Measurements from ENCODE around the gene PPP3CB.

PPP3CB gene

DNA sequence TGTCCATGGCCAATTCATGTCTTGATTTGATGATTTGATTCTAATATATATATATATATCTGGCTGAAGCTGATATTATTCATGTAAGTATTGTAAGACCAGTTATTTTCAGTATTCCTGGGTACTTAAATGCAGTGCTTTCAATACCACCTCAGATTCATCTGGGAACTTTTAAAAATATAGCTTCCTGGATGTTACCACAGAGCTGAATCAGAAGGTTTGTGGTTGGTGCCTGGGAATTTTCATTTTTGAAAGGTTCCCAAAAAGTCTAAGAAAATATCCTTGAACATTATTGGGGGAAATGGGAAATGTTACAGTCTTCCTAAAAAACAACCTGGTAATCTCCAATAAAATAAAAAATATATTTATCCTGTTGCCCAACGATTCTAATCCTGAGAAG, 10.7 kb upstream of the PPP3CB start:
- TF ChIP-seq LEF1 (IDR thresholded peaks at IDR 0.05; ENCODE audit: borderline replicate concordance) (no peak), HDGF (IDR thresholded peaks at IDR 0.05; ENCODE audit: borderline replicate concordance) (no peak), L3MBTL2 (conservative IDR thresholded peaks at IDR 0.05) (no peak), ELF4 (IDR thresholded peaks at IDR 0.05) (no peak)
- TF ChIP-seq, protein P1, sequence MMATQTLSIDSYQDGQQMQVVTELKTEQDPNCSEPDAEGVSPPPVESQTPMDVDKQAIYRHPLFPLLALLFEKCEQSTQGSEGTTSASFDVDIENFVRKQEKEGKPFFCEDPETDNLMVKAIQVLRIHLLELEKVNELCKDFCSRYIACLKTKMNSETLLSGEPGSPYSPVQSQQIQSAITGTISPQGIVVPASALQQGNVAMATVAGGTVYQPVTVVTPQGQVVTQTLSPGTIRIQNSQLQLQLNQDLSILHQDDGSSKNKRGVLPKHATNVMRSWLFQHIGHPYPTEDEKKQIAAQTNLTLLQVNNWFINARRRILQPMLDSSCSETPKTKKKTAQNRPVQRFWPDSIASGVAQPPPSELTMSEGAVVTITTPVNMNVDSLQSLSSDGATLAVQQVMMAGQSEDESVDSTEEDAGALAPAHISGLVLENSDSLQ (IDR thresholded peaks at IDR 0.05), result no peak
- DNase-seq (ENCODE audit: extremely low spot score), result no peak
- CTCF ChIA-PET, result no interaction called here
- POLR2A ChIA-PET, result interaction anchor here (1.1 kb wide), 1 partner anchor 10 kb away, joined by 9 read pairs; the partner anchor contains the start of gene PPP3CB

DNA sequence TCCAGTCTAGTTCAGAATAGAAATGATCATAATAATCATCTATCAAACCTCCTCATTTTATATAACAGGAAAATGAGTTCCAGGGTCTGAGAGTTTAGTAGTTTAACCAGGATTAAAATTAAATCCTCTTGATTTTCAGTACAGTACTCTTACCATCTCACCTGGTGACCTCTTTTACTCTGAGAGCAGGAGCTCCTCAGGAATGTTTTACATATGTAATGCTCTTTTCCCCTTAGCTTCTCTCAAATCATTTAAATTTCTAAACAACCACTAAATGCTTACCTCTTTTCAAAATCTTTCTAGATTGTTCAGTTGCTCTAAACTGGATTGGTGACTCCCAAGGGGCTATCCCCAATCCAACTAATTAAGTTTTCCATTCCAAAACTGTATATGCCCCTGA, 10.2 kb upstream of the PPP3CB start:
- POLR2A ChIA-PET, result interaction anchor here (1.1 kb wide), 1 partner anchor 10 kb away, joined by 9 read pairs; the partner anchor contains the start of gene PPP3CB

DNA sequence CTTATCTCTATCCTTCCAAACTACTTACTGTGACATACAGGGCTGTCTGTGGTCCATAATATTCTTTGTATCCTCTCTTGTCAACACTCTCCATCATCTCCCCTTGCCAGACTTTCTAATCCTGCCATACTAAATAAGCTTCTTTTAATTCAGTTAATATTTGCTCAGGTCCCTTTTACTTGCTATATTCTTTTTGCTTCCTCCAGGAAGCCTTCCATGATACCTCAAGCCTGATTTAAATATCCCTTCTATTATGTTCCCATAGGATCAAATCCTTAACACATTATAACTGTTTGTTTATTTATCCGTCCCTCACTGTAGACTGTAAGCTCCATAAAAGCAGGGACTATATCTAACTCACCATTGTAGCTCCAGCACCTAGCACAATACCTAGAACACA, 7.2 kb upstream of the PPP3CB start:
- ChIA-PET CTCF (no interaction called here), POLR2A (no interaction called here)
- TF ChIP-seq BHLHE40 (IDR thresholded peaks at IDR 0.05; ENCODE audit: borderline replicate concordance) (no peak), TARDBP (IDR thresholded peaks at IDR 0.05) (no peak)
- no peak for DNase-seq (ENCODE audit: extremely low spot score)

More for the DNA sequence above, 10.2 kb upstream of the PPP3CB start:
- CTCF ChIA-PET, result no interaction called here
- TF ChIP-seq L3MBTL2 (conservative IDR thresholded peaks at IDR 0.05), result no peak
- TF ChIP-seq, protein P1 (IDR thresholded peaks at IDR 0.05), result no peak
- no peak for TF ChIP-seq CTBP1 (IDR thresholded peaks at IDR 0.05; ENCODE audit: borderline replicate concordance)
- no peak for TF ChIP-seq BHLHE40 (IDR thresholded peaks at IDR 0.05; ENCODE audit: borderline replicate concordance)
- TF ChIP-seq ZNF384 (IDR thresholded peaks at IDR 0.05), result no peak
- TF ChIP-seq HDGF (IDR thresholded peaks at IDR 0.05; ENCODE audit: borderline replicate concordance), result no peak
- no peak for TF ChIP-seq FOXK2 (IDR thresholded peaks at IDR 0.05)
- TF ChIP-seq SP1 (IDR thresholded peaks at IDR 0.05), result no peak
- no peak for TF ChIP-seq LEF1 (IDR thresholded peaks at IDR 0.05; ENCODE audit: borderline replicate concordance)
- no peak for TF ChIP-seq SUZ12 (IDR thresholded peaks at IDR 0.05)
- no peak for TF ChIP-seq FOXA1 (IDR thresholded peaks at IDR 0.05)
- TF ChIP-seq NFRKB (IDR thresholded peaks at IDR 0.05), result no peak
- TF ChIP-seq ELF4 (IDR thresholded peaks at IDR 0.05), result no peak
- no peak for TF ChIP-seq TARDBP (IDR thresholded peaks at IDR 0.05)
- no peak for DNase-seq (ENCODE audit: extremely low spot score)

DNA sequence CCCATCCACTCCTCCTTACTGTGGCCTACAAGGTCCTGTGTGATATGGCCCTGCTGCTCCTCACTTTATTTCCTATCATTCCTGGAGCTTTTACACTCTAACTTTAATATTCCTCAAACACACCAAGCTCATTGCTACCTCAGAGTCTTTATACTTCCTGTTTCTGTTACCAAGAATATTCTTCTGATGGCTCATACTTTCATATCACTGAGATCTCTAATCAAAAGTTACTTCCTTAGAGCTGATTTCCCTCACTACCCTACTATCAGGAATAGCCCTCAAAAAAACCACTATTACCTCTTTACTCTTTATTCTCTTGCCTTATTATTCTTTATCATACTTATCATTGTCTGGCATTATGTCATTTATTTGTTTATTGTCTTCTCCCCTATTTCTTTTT, 5.8 kb upstream of the PPP3CB start:
- no peak for DNase-seq (ENCODE audit: extremely low spot score)
- ChIA-PET POLR2A (no interaction called here), CTCF (no interaction called here)
- TF ChIP-seq ELF4 (IDR thresholded peaks at IDR 0.05), result no peak
- no peak for TF ChIP-seq BHLHE40 (IDR thresholded peaks at IDR 0.05; ENCODE audit: borderline replicate concordance)
- no peak for TF ChIP-seq L3MBTL2 (conservative IDR thresholded peaks at IDR 0.05)
- no peak for TF ChIP-seq SP1 (IDR thresholded peaks at IDR 0.05)
- TF ChIP-seq NFRKB (IDR thresholded peaks at IDR 0.05), result no peak
- TF ChIP-seq, protein P1 (IDR thresholded peaks at IDR 0.05), result no peak
- TF ChIP-seq FOXA1 (IDR thresholded peaks at IDR 0.05), result no peak

- ChIA-PET POLR2A (no interaction called here), CTCF (no interaction called here)
- no peak for DNase-seq (ENCODE audit: extremely low spot score)
- no peak for TF ChIP-seq SP1 (IDR thresholded peaks at IDR 0.05)
- no peak for TF ChIP-seq FOXA1 (IDR thresholded peaks at IDR 0.05)
- no peak for TF ChIP-seq NFRKB (IDR thresholded peaks at IDR 0.05)
- TF ChIP-seq LEF1 (IDR thresholded peaks at IDR 0.05; ENCODE audit: borderline replicate concordance), result no peak
- no peak for TF ChIP-seq HDGF (IDR thresholded peaks at IDR 0.05; ENCODE audit: borderline replicate concordance)
- TF ChIP-seq TARDBP (IDR thresholded peaks at IDR 0.05), result no peak
- no peak for TF ChIP-seq ARNT (IDR thresholded peaks at IDR 0.05)
- no peak for TF ChIP-seq FOXK2 (IDR thresholded peaks at IDR 0.05)
- TF ChIP-seq BHLHE40 (IDR thresholded peaks at IDR 0.05; ENCODE audit: borderline replicate concordance), result no peak
- no peak for TF ChIP-seq SUZ12 (IDR thresholded peaks at IDR 0.05)
- no peak for TF ChIP-seq FOXM1 (IDR thresholded peaks at IDR 0.05; ENCODE audit: borderline replicate concordance)
Observed at GRCh38 chr10:73497623-73498022, 1.8 kb upstream of the PPP3CB start.

- TF ChIP-seq L3MBTL2 (conservative IDR thresholded peaks at IDR 0.05), result 0 out of 2 replicates have a peak, but pooled peaks have one; percentile 31
- no peak for TF ChIP-seq LEF1 (IDR thresholded peaks at IDR 0.05; ENCODE audit: borderline replicate concordance)
- no peak for TF ChIP-seq SP1 (IDR thresholded peaks at IDR 0.05)
- POLR2A ChIA-PET, result interaction anchor here (0.7 to 2.2 kb wide), 9 partner anchors 10 to 291 kb away, joined by 3 to 9 read pairs (median 4); partner anchors contain the start of genes ANXA7, DNAJC9 and MRPS16
- CTCF ChIA-PET, result interaction anchor here (0.7 kb wide), 1 partner anchor 232 kb away, joined by 3 read pairs; no protein-coding TSS in a partner anchor
- peak; percentile 77 for DNase-seq (ENCODE audit: extremely low spot score)
Observed at GRCh38 chr10:73495226-73495883, 469 bp downstream of the PPP3CB start.

DNA sequence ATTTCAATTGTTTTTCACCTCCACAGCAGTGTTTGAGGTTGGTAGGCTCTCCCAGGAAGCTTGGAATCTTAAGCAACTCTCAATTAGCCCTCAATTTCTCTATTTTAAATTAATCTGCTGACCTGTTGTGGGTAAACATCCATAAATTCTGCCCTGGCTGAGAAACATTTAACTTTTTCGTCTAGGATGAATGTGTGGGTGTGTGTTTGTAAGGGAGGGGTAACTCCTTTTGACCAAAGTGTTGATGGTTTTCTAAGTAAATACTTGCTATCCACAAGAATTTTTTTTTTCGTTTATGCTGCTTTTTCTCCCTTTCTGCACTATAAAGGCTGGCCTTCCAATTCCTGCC, 973 bp downstream of the PPP3CB start:
- ChIA-PET CTCF (interaction anchor here (0.6 to 0.7 kb wide), 2 partner anchors 27 to 231 kb away, joined by 3 read pairs; no protein-coding TSS in a partner anchor), POLR2A (interaction anchor here (1.8 to 2.2 kb wide), 3 partner anchors 81 to 242 kb away, joined by 4 to 9 read pairs (median 8); partner anchors contain the start of genes ANXA7 and MRPS16)
- no peak for DNase-seq (ENCODE audit: extremely low spot score)
- TF ChIP-seq CTBP1 (IDR thresholded peaks at IDR 0.05; ENCODE audit: borderline replicate concordance) (no peak), TARDBP (IDR thresholded peaks at IDR 0.05) (no peak), HDGF (IDR thresholded peaks at IDR 0.05; ENCODE audit: borderline replicate concordance) (no peak), ELF4 (IDR thresholded peaks at IDR 0.05) (no peak), SP1 (IDR thresholded peaks at IDR 0.05) (no peak), L3MBTL2 (conservative IDR thresholded peaks at IDR 0.05) (no peak)

Data from HEK293T (cell line).